Mesendoderm (in vitro differentiated cells): ENCODE data around the gene RBM38.
A peak's percentile ranks its signal among the peaks of the same experiment; 100 is the strongest.

Experiments
- DNase-seq: peaks from one replicate; pipeline ENCODE4 v3.0.0; 2013
- H2AK5ac ChIP-seq: 2 replicates; pipeline ENCODE4 v1.6.1; 2013; ENCODE audit warnings: low read length, inconsistent platforms
- H2BK120ac ChIP-seq: 2 replicates; pipeline ENCODE4 v1.6.1; 2013; ENCODE audit warnings: low read depth, mild to moderate bottlenecking, low read length, moderate library complexity, mixed read lengths
- H2BK15ac ChIP-seq: replicated peaks from 2 replicates; pipeline ENCODE4 v1.6.1; 2013; ENCODE audit warnings: low read depth, mild to moderate bottlenecking, moderate library complexity
- H2BK5ac ChIP-seq: 2 replicates; pipeline ENCODE4 v1.6.1; 2013; ENCODE audit warnings: low read length, inconsistent platforms
- H3K18ac ChIP-seq: 2 replicates; pipeline ENCODE4 v1.6.1; 2013; ENCODE audit warnings: mild to moderate bottlenecking, low read length, mixed read lengths
- H3K23ac ChIP-seq: one replicate; pipeline ENCODE4 v1.6.1; 2013; ENCODE audit warnings: low read length
- H3K27ac ChIP-seq: 2 replicates; pipeline ENCODE4 v1.5.1; 2013; ENCODE audit warnings: low read depth, mild to moderate bottlenecking, inconsistent platforms, low read length, moderate library complexity
- H3K27me3 ChIP-seq: 2 replicates; pipeline ENCODE4 v1.6.1; 2013; ENCODE audit warnings: low read length, control low read depth, mild to moderate bottlenecking, inconsistent platforms; ENCODE audit not compliant: insufficient read depth, poor library complexity
- H3K36me3 ChIP-seq: 2 replicates; pipeline ENCODE4 v1.6.1; 2013; ENCODE audit warnings: low read length, inconsistent platforms; ENCODE audit not compliant: control insufficient read depth, insufficient read depth
- H3K4ac ChIP-seq: one replicate; pipeline ENCODE4 v1.6.1; 2013; ENCODE audit warnings: low read depth, mild to moderate bottlenecking, low read length, moderate library complexity
- H3K4me1 ChIP-seq: 2 replicates; pipeline ENCODE4 v1.6.1; 2013; ENCODE audit warnings: low read depth, low read length, inconsistent platforms; ENCODE audit not compliant: control insufficient read depth
- H3K4me2 ChIP-seq: 2 replicates; pipeline ENCODE4 v1.6.1; 2013; ENCODE audit warnings: low read length
- H3K4me3 ChIP-seq: 2 replicates; pipeline ENCODE4 v1.5.1; 2013; ENCODE audit warnings: mild to moderate bottlenecking, low read length
- H3K56ac ChIP-seq: one replicate; pipeline ENCODE4 v1.6.1; 2013; ENCODE audit warnings: low read length
- H3K79me1 ChIP-seq: 2 replicates; pipeline ENCODE4 v1.6.1; 2013; ENCODE audit warnings: low read length, inconsistent platforms
- H3K79me2 ChIP-seq: 2 replicates; pipeline ENCODE4 v1.6.1; 2013; ENCODE audit warnings: mild to moderate bottlenecking, low read length; ENCODE audit not compliant: control insufficient read depth, insufficient read depth
- H3K9ac ChIP-seq: 2 replicates; pipeline ENCODE4 v1.6.1; 2013; ENCODE audit warnings: low read length, inconsistent platforms
- H4K5ac ChIP-seq: one replicate; pipeline ENCODE4 v1.6.1; 2013; ENCODE audit warnings: low read length
- H4K8ac ChIP-seq: one replicate; pipeline ENCODE4 v1.6.1; 2013; ENCODE audit warnings: low read depth, mild to moderate bottlenecking, control low read depth, low read length, moderate library complexity
- WGBS: extraction: QIAGEN DNeasy Blood & Tissue Kit; methylation state at CpG from one replicate; pipeline ENCODE4 v1.1.7; 2013; ENCODE audit warnings: low lambda C conversion rate, missing lambda C conversion rate; ENCODE audit not compliant: insufficient coverage; ENCODE audit errors: extremely low coverage; 5-methylcytosine and 5-hydroxymethylcytosine counted together

Gene RBM38

GRCh38 chr20:57440678-57441509, 49.7 kb downstream of the RBM38 start:
- Histone ChIP-seq H3K4me3 (no peak overlapping the region), H3K56ac (no peak overlapping the region), H2AK5ac (no peak overlapping the region), H2BK5ac (no peak overlapping the region), H3K18ac (no peak overlapping the region), H3K23ac (no peak overlapping the region), H3K79me2 (no peaks in the 10 kb centered on the region), H3K4me2 (no peak overlapping the region), H2BK120ac (no peak overlapping the region), H4K8ac (no peak overlapping the region), H3K4me1 (no peaks in the 10 kb centered on the region), H3K27me3 (no peaks in the 10 kb centered on the region), H4K5ac (no peak overlapping the region), H3K9ac (no peak overlapping the region), H3K79me1 (no peaks in the 10 kb centered on the region), H3K27ac (no peak overlapping the region), H3K4ac (no peak overlapping the region), H3K36me3 (no peaks in the 10 kb centered on the region), H2BK15ac (no peak overlapping the region)
- WGBS, result no CpG with 5 or more reads among the region's 33 CpGs
- DNase-seq, result peak; percentile 52

DNA sequence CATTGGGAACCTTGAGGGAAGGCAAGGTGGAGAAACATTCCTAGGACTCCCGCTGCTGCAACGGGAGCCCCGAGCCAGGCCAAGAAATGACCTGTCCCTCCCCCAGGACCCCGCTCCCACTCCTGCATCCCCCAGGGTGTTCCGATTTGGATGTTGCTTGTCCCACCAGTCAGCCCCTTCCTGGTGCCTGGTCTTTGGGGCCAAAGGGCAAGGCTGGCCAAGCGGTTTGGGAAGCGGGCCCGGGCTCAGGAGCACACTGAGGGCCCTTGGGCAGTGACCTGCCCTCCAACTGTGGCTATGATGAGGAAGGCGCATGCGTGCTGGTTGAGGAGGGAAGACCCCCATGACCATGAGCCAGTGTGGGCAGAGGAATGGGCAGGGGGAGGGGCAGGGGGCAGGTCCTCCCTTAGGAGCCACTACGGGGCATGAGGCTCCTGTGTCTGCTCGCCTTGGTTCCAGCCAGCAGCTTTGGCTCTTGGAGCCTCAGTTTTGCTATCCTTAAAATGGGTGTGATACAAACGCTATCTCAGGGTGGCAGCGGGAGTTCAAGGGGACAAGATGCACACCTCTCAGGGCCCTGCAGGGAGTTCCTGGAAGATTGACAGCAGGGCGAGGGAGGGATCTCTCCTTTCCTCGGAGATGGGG, 50.4 kb downstream of the RBM38 start:
- H3K9ac ChIP-seq, result no peak overlapping the region
- no peak overlapping the region for H3K4me2 ChIP-seq
- no peaks in the 10 kb centered on the region for H3K79me1 ChIP-seq
- no peak overlapping the region for H3K23ac ChIP-seq
- H3K27me3 ChIP-seq, result no peaks in the 10 kb centered on the region
- H3K56ac ChIP-seq, result no peak overlapping the region
- WGBS, result no CpG with 5 or more reads among the region's 16 CpGs
- DNase-seq, result no peak
- no peak overlapping the region for H2BK15ac ChIP-seq
- no peak overlapping the region for H2BK120ac ChIP-seq
- H3K36me3 ChIP-seq, result no peaks in the 10 kb centered on the region
- H3K4me3 ChIP-seq, result no peak overlapping the region
- no peak overlapping the region for H4K5ac ChIP-seq
- H3K4ac ChIP-seq, result no peak overlapping the region
- no peak overlapping the region for H2BK5ac ChIP-seq
- H3K79me2 ChIP-seq, result no peaks in the 10 kb centered on the region
- no peaks in the 10 kb centered on the region for H3K4me1 ChIP-seq
- H2AK5ac ChIP-seq, result no peak overlapping the region
- no peak overlapping the region for H3K27ac ChIP-seq
- no peak overlapping the region for H3K18ac ChIP-seq
- no peak overlapping the region for H4K8ac ChIP-seq

GRCh38 chr20:57442158-57442887, 51.1 kb downstream of the RBM38 start:
- Histone ChIP-seq H3K4me1 (no peaks in the 10 kb centered on the region), H3K56ac (no peak overlapping the region), H3K27ac (no peak overlapping the region), H3K4me2 (no peak overlapping the region), H3K27me3 (no peaks in the 10 kb centered on the region), H2AK5ac (no peak overlapping the region), H3K36me3 (no peaks in the 10 kb centered on the region), H3K79me2 (no peaks in the 10 kb centered on the region), H2BK120ac (no peak overlapping the region), H3K4ac (no peak overlapping the region), H2BK15ac (no peak overlapping the region), H3K4me3 (no peak overlapping the region), H3K79me1 (no peaks in the 10 kb centered on the region), H4K8ac (no peak overlapping the region), H4K5ac (no peak overlapping the region), H2BK5ac (no peak overlapping the region), H3K18ac (no peak overlapping the region), H3K23ac (no peak overlapping the region), H3K9ac (no peak overlapping the region)
- WGBS, result no CpG with 5 or more reads among the region's 17 CpGs
- DNase-seq, result no peak

GRCh38 chr20:57442888-57443239, 51.7 kb downstream of the RBM38 start:
- Histone ChIP-seq H2BK120ac (no peak overlapping the region), H3K79me1 (no peaks in the 10 kb centered on the region), H2AK5ac (no peak overlapping the region), H3K9ac (no peak overlapping the region), H4K5ac (no peak overlapping the region), H3K23ac (no peak overlapping the region), H4K8ac (no peak overlapping the region), H3K27ac (no peak overlapping the region), H3K4me1 (no peaks in the 10 kb centered on the region), H2BK5ac (no peak overlapping the region), H3K27me3 (no peaks in the 10 kb centered on the region), H2BK15ac (no peak overlapping the region), H3K4me2 (no peak overlapping the region), H3K18ac (no peak overlapping the region), H3K79me2 (no peaks in the 10 kb centered on the region), H3K4me3 (no peak overlapping the region), H3K4ac (no peak overlapping the region), H3K56ac (no peak overlapping the region), H3K36me3 (no peaks in the 10 kb centered on the region)
- DNase-seq, result no peak
- WGBS, result no CpG with 5 or more reads among the region's 9 CpGs

- no peak overlapping the region for H2BK15ac ChIP-seq
- H3K79me2 ChIP-seq, result no peaks in the 10 kb centered on the region
- no peak overlapping the region for H3K9ac ChIP-seq
- H3K56ac ChIP-seq, result no peak overlapping the region
- H3K4me2 ChIP-seq, result no peak overlapping the region
- no peaks in the 10 kb centered on the region for H3K27me3 ChIP-seq
- no peak for DNase-seq
- no peak overlapping the region for H2AK5ac ChIP-seq
- no peaks in the 10 kb centered on the region for H3K4me1 ChIP-seq
- no peak overlapping the region for H3K23ac ChIP-seq
- no CpG with 5 or more reads among the region's 18 CpGs for WGBS
- peak overlapping the region; percentile 24 for H3K4ac ChIP-seq
- no peak overlapping the region for H3K4me3 ChIP-seq
- no peak overlapping the region for H4K5ac ChIP-seq
- no peaks in the 10 kb centered on the region for H3K36me3 ChIP-seq
- no peak overlapping the region for H4K8ac ChIP-seq
- H3K27ac ChIP-seq, result no peak overlapping the region
- H3K18ac ChIP-seq, result no peak overlapping the region
- no peak overlapping the region for H2BK5ac ChIP-seq
- H2BK120ac ChIP-seq, result no peak overlapping the region
- no peaks in the 10 kb centered on the region for H3K79me1 ChIP-seq
Observed at GRCh38 chr20:57443349-57444265, 52.4 kb downstream of the RBM38 start.
